Kidney (tissue), 14 donors: ENCODE data around the gene ZFHX2. TPM values are rescaled to one million over a fixed set of nuclear protein-coding genes. Genes with fewer than 3 reads are reported as not detected.
A peak's percentile ranks its signal among the peaks of the same experiment; 100 is the strongest.

Experiments
- DNase-seq, 5 donors: peaks; one replicate each; pipeline ENCODE4 v3.0.0-alpha.2; 2013 to 2020
- FAIRE-seq: peaks from 2 replicates; lab custom pipeline; 2012; peaks lifted over from hg19 to GRCh38; lab: Jason Lieb, UNC
- H3K27ac ChIP-seq, 2 donors: one replicate each; pipeline ENCODE4 v1.7.0; 2013; ENCODE audit warnings: low read depth in 2 of 2, low read length in 2 of 2, inconsistent platforms in 1 of 2
- H3K27me3 ChIP-seq: one replicate; pipeline ENCODE4 v1.7.1; 2013; ENCODE audit warnings: low read length, inconsistent platforms; ENCODE audit not compliant: control insufficient read depth, insufficient read depth
- H3K36me3 ChIP-seq, 3 donors: one replicate each; pipeline versions ENCODE4 v1.7.0 to v1.7.1; 2013; ENCODE audit warnings: low read length in 3 of 3, control low read depth in 1 of 3, inconsistent platforms in 1 of 3; ENCODE audit not compliant: insufficient read depth in 3 of 3, control insufficient read depth in 2 of 3
- H3K4me1 ChIP-seq, 3 donors: one replicate each; pipeline versions ENCODE4 v1.7.0 to v1.7.1; 2013; ENCODE audit warnings: low read length in 3 of 3, inconsistent platforms in 1 of 3, low read depth in 1 of 3; ENCODE audit not compliant: control insufficient read depth in 2 of 3, insufficient read depth in 2 of 3
- H3K4me3 ChIP-seq, 3 donors: one replicate each; pipeline versions ENCODE4 v1.7.0 to v1.8.1; 2013; ENCODE audit warnings: low read length in 3 of 3, control low read depth in 1 of 3, inconsistent platforms in 1 of 3
- H3K9ac ChIP-seq, 3 donors: one replicate each; pipeline versions ENCODE4 v1.7.0 to v1.7.1; 2013; ENCODE audit warnings: low read length in 3 of 3, control low read depth in 1 of 3, inconsistent platforms in 1 of 3
- H3K9me3 ChIP-seq, 3 donors: one replicate each; pipeline versions ENCODE4 v1.7.0 to v1.7.1; 2013; ENCODE audit warnings: low read length in 3 of 3, control low read depth in 1 of 3, inconsistent platforms in 1 of 3; ENCODE audit not compliant: control insufficient read depth in 2 of 3, insufficient read depth in 1 of 3
- intact Hi-C: fragments of 100-400 bp; cut with DNase I; formaldehyde crosslinking; loops from one replicate; pipeline ENCODE4 v1.11.1; 2022
- polyA plus RNA-seq: library from polyadenylated mRNA; stranded (reverse); fragments of 350-450 nt; fragmentation: Illumina TruSeq; extraction: RNeasy Lipid Tissue Mini Kit (QIAGEN cat#74804); gene quantifications from one replicate; pipeline ENCODE4 v1.2.3, GENCODE V29; 2014; ENCODE audit warnings: low read depth, low replicate concordance; ENCODE audit not compliant: insufficient read depth
- total RNA-seq: library from RNA; stranded (reverse); fragmentation: NEBNext Ultra II Directional; extraction: Animal tissue kit (Norgen Biotek cat#: 25700); gene quantifications from one replicate; pipeline ENCODE4 v1.2.1, GENCODE V29; 2021
- TF ChIP-seq, protein P1 (sequence below): IDR thresholded peaks from 3 replicates; pipeline ENCODE4 v1.5.1; 2012; ENCODE audit warnings: mild to moderate bottlenecking, moderate library complexity, borderline replicate concordance; ENCODE audit not compliant: insufficient read depth; ENCODE audit errors: extremely low read depth
- donor health status: control.
- donor health status: control.
- donor health status: control.
- donor health status: control.
- donor health status: control.
- donor health status: DM: yes; HTN: yes; CAD: no.
- donor health status: Normal renal cell carcinoma (clear cell type).

Gene ZFHX2
- total and polyA plus RNA-seq, 2 donors from 2014 or later = 4.9 to 6.1 TPM

DNA sequence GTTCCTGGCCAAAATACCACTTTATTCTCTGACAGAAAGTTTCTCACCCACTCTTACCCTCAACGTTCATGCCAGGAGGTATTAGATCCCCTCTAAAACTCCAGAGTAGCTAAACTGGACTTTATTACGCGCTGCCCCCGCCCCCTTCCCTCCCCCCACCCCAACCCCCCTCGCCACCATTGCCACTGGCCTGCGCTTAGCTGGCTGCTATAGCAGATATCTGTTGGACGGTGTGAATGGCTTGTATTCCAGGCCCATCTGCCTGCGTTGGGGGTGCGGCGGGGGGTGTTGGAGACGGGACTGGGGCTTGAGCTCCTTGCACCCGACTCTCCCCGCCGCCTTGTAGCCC is 3.9 kb upstream of the ZFHX2 start:
- peak overlapping the region; percentile 56 to 88 (median 85) for H3K4me3 ChIP-seq
- intact Hi-C loops = no loop called here
- H3K27ac ChIP-seq = peak overlapping the region; percentile 97 to 98
- peak overlapping the region; percentile 60 to 89 (median 65) for H3K9ac ChIP-seq
- FAIRE-seq (no peak), DNase-seq (no peak)
- peaks cover 1% of the 10 kb centered on the region for H3K27me3 ChIP-seq
- H3K36me3 ChIP-seq = peaks cover 0 to 8% (median 2%) of the 10 kb centered on the region in 3 donors
- no peaks in the 10 kb centered on the region for H3K9me3 ChIP-seq
- TF ChIP-seq, protein P1, sequence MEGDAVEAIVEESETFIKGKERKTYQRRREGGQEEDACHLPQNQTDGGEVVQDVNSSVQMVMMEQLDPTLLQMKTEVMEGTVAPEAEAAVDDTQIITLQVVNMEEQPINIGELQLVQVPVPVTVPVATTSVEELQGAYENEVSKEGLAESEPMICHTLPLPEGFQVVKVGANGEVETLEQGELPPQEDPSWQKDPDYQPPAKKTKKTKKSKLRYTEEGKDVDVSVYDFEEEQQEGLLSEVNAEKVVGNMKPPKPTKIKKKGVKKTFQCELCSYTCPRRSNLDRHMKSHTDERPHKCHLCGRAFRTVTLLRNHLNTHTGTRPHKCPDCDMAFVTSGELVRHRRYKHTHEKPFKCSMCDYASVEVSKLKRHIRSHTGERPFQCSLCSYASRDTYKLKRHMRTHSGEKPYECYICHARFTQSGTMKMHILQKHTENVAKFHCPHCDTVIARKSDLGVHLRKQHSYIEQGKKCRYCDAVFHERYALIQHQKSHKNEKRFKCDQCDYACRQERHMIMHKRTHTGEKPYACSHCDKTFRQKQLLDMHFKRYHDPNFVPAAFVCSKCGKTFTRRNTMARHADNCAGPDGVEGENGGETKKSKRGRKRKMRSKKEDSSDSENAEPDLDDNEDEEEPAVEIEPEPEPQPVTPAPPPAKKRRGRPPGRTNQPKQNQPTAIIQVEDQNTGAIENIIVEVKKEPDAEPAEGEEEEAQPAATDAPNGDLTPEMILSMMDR = no peak
- H3K4me1 ChIP-seq = peaks cover 0 to 19% (median 5%) of the 10 kb centered on the region in 3 donors

DNA sequence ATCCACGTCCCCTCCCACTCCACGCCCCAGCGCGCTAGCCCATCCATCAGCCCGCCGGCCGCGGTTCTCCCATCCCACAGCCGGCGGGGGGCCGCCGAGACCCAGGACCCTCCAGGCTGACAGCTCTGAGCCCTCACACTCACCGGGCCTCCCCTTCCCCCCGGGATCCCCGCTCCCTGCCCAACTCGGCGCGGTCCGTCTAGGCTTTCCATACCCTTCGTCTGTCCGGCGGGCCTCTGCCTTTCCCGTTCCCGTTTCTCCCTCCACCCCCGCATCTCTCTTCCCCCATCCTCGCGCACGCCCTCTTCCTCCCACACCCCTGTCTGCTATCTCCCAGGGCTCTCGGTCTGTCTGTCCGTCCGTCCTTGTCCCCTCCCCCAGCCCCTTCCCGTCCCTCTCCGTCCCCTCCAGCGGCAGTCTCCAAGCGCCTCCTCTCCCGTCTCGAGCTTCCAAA is 726 bp downstream of the ZFHX2 start:
- Histone ChIP-seq H3K36me3 (no peaks in the 10 kb centered on the region), H3K9ac (peak overlapping the region; percentile 59 to 61 (median 59)), H3K27ac (peak overlapping the region; percentile 15 to 63), H3K27me3 (peaks cover 4% of the 10 kb centered on the region), H3K4me1 (peaks cover 0 to 14% (median 7%) of the 10 kb centered on the region in 3 donors), H3K9me3 (no peaks in the 10 kb centered on the region), H3K4me3 (peak overlapping the region; percentile 75 to 80 (median 78))
- intact Hi-C loops = no loop called here
- TF ChIP-seq, protein P1 = no peak
- no peak for FAIRE-seq
- peak in 2 of 5 donors; percentile 38 to 81 for DNase-seq

DNA sequence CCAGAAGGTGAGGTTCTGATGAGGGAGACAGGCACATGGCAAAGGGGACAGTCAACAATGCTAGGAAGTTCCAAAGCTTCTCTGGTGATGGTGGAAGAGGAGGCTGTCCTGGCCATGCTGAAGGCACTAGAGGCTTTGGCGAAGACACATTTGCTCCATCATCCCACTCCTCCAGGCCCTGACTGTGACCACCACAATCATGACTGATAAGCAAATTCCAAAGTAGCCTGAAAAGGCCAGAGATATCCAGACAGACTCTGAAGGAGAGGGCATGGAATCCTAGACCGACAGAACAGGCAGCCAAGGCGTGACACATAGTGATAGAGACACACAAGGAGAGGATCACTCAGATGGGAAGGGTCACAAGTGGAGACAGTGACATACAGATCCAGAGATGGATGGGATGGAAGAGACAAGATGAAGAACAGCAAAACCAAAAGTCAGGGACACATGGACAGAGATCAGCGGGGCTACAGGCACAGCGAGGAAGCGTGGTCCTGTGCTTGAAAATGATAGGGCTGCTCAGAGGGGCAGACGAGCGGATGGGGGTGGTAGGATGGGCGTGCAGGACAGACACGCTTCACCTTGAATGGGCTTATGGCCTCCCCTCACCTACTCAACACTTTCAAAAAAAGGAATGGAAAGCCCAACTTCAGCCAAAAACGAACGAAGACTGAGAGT is 1.3 kb downstream of the ZFHX2 start:
- FAIRE-seq = no peak
- intact Hi-C loops = no loop called here
- peaks cover 4% of the 10 kb centered on the region for H3K27me3 ChIP-seq
- H3K36me3 ChIP-seq = no peaks in the 10 kb centered on the region
- DNase-seq = no peak
- peak overlapping the region; percentile 15 to 63 for H3K27ac ChIP-seq
- H3K9ac ChIP-seq = peak overlapping the region in 2 of 3 donors; percentile 59 to 61
- no peaks in the 10 kb centered on the region for H3K9me3 ChIP-seq
- H3K4me3 ChIP-seq = peak overlapping the region; percentile 28 to 78 (median 75)
- H3K4me1 ChIP-seq = peaks cover 0 to 15% (median 13%) of the 10 kb centered on the region in 3 donors
- TF ChIP-seq, protein P1 = no peak
